HCT116 (cell line): Measurements from ENCODE around the gene CHEK2. TPM values are rescaled to one million over a fixed set of nuclear protein-coding genes. Genes with fewer than 3 reads are reported as not detected.
"Not testable (repeated sequence)": the region's sequence is repeated elsewhere in the genome, so short reads cannot be mapped to it uniquely, and the experiment has no call there.

Experiments used
- ATAC-seq: fragments of 200-7000 bp; cut with Tn5 transposase; 2 replicates; pipeline ENCODE4 v1.9.1; 2020; ENCODE audit warnings: mild to moderate bottlenecking, moderate library complexity
- BruUV-seq: library from RNA; stranded (reverse); fragments of 400-500 nt; replicated peaks from 2 replicates; lab custom pipeline; 2021; lab: Mats Ljungman, UMichigan
- CTCF ChIA-PET: fragments of 300-600 bp; sonication (Branson Sonifier 250); formaldehyde crosslinking; loops from one replicate; lab custom pipeline; 2021; ENCODE audit warnings: antibody characterized with exemption; lab: Charles Lee
- POLR2A ChIA-PET: fragments of 300-600, 350-600 bp; sonication (Branson Sonifier 250); formaldehyde crosslinking; loops from one replicate; lab custom pipeline; 2021; ENCODE audit warnings: antibody characterized with exemption; lab: Charles Lee
- RAD21 ChIA-PET, 2 experiments: fragments of 300-600 bp; sonication (Branson Sonifier 250); formaldehyde crosslinking; loops; one replicate each; lab custom pipeline; 2023; ENCODE audit warnings: low total read pairs in 2 of 2; ENCODE audit not compliant: uncharacterized antibody in 2 of 2, unreplicated experiment in 2 of 2, low non-redundant PET in 1 of 2; lab: Charles Lee
- DNase-seq: peaks from one replicate; pipeline ENCODE4 v3.0.0-alpha.2; 2010; ENCODE audit warnings: low read depth, low spot score
- H2AFZ ChIP-seq: fragments of 200-600 bp; shearing (Covaris generic), sonication (generic); 2 replicates; pipeline ENCODE4 v1.6.1; 2017; ENCODE audit warnings: low read depth, mixed run types, mixed read lengths, antibody characterized with exemption, low read length; ENCODE audit not compliant: poor library complexity, severe bottlenecking
- H3K27ac ChIP-seq: 2 replicates; pipeline ENCODE4 v1.5.1; 2012; ENCODE audit warnings: low read depth, low read length
- H3K27me3 ChIP-seq: fragments of 200-600 bp; sonication (generic); 2 replicates; pipeline ENCODE4 v1.6.1; 2016; ENCODE audit warnings: mixed run types, low read length, mixed read lengths; ENCODE audit not compliant: insufficient read depth
- H3K36me3 ChIP-seq, 2 experiments: fragments of 200-500 bp in 1 of 2; fragments of 200-600 bp in 1 of 2; sonication (Bioruptor generic) in 1 of 2; sonication (generic) in 1 of 2; 2 replicates each; pipeline versions ENCODE4 v1.5.1 to v1.6.1; 2014 to 2016; ENCODE audit warnings: low read length in 2 of 2, inconsistent platforms in 1 of 2, mixed read lengths in 1 of 2, mixed run types in 1 of 2; ENCODE audit not compliant: insufficient read depth in 2 of 2, control insufficient read depth in 1 of 2
- H3K4me1 ChIP-seq, 2 experiments: fragments of 200-600 bp in 1 of 2; sonication (generic) in 1 of 2; 2 replicates each; pipeline versions ENCODE4 v1.5.1 to v1.6.1; 2012 to 2017; ENCODE audit warnings: low read length in 2 of 2, inconsistent platforms in 1 of 2, mild to moderate bottlenecking in 1 of 2, mixed read lengths in 1 of 2, mixed run types in 1 of 2, moderate library complexity in 1 of 2; ENCODE audit not compliant: insufficient read depth in 2 of 2, control insufficient read depth in 1 of 2
- H3K4me2 ChIP-seq: fragments of 200-600 bp; sonication (generic); 2 replicates; pipeline ENCODE4 v1.6.1; 2017; ENCODE audit warnings: mixed run types, low read length, mixed read lengths
- H3K4me3 ChIP-seq, 2 experiments: fragments of 200-600 bp in 1 of 2; sonication (generic) in 1 of 2; replicated peaks in 1 of 2; 2 replicates each; pipeline ENCODE4 v1.5.1; 2011 to 2016; ENCODE audit warnings: low read length in 2 of 2, control low read depth in 1 of 2, low read depth in 1 of 2, mild to moderate bottlenecking in 1 of 2, mixed read lengths in 1 of 2, mixed run types in 1 of 2
- H3K79me2 ChIP-seq: fragments of 200-600 bp; sonication (generic); 2 replicates; pipeline ENCODE4 v1.6.1; 2017; ENCODE audit warnings: mild to moderate bottlenecking, mixed run types, low read length, moderate library complexity, mixed read lengths; ENCODE audit not compliant: insufficient read depth
- H3K9ac ChIP-seq: fragments of 200-600 bp; sonication (generic); 2 replicates; pipeline ENCODE4 v1.6.1; 2016; ENCODE audit warnings: low read length, mixed read lengths
- H3K9me2 ChIP-seq: fragments of 200-600 bp; sonication (generic), shearing (Covaris generic); 2 replicates; pipeline ENCODE4 v1.6.1; 2017; ENCODE audit warnings: mixed run types, mild to moderate bottlenecking, moderate library complexity; ENCODE audit not compliant: insufficient read depth
- H3K9me3 ChIP-seq, 2 experiments: fragments of 200-500 bp in 1 of 2; fragments of 200-600 bp in 1 of 2; sonication (Bioruptor generic) in 1 of 2; sonication (generic) in 1 of 2; 2 replicates each; pipeline ENCODE4 v1.6.1; 2014 to 2017; ENCODE audit warnings: low read length in 2 of 2, mixed read lengths in 2 of 2, inconsistent platforms in 1 of 2, low read depth in 1 of 2, mild to moderate bottlenecking in 1 of 2, mixed run types in 1 of 2, moderate library complexity in 1 of 2; ENCODE audit not compliant: control insufficient read depth in 1 of 2, insufficient read depth in 1 of 2
- H4K20me1 ChIP-seq: fragments of 200-600 bp; sonication (generic), shearing (Covaris generic); 2 replicates; pipeline ENCODE4 v1.6.1; 2017; ENCODE audit warnings: mixed run types, mild to moderate bottlenecking, moderate library complexity; ENCODE audit not compliant: insufficient read depth
- CTCF ChIP-seq, 3 experiments: fragments of 200-600 bp in 1 of 3; sonication (generic) in 1 of 3; IDR thresholded peaks in 2 of 3; conservative IDR thresholded peaks in 1 of 3; 2 replicates each; pipeline ENCODE4 v1.5.1; 2012 to 2017; ENCODE audit warnings: low read depth in 2 of 3, low read length in 2 of 3, antibody characterized with exemption in 1 of 3, borderline replicate concordance in 1 of 3, control low read depth in 1 of 3, mild to moderate bottlenecking in 1 of 3, mixed read lengths in 1 of 3, mixed run types in 1 of 3, moderate library complexity in 1 of 3; ENCODE audit not compliant: insufficient read depth in 1 of 3
- FOSL1 ChIP-seq: IDR thresholded peaks from 2 replicates; pipeline ENCODE4 v1.6.1; 2012; ENCODE audit warnings: low read depth
- RAD21 ChIP-seq: IDR thresholded peaks from 2 replicates; pipeline ENCODE4 v1.6.1; 2012; ENCODE audit warnings: low read depth, mild to moderate bottlenecking
- REST ChIP-seq: IDR thresholded peaks from 2 replicates; pipeline ENCODE4 v1.6.1; 2012; ENCODE audit warnings: low read depth
- SIN3A ChIP-seq: IDR thresholded peaks from 2 replicates; pipeline ENCODE4 v1.6.1; 2012; ENCODE audit warnings: low read depth
- intact Hi-C: fragments of 100-400 bp; cut with micrococcal nuclease; formaldehyde crosslinking; loops from 2 replicates; pipeline ENCODE4 v1.10.0; 2022
- total RNA-seq: library from RNA; stranded (reverse); gene quantifications from one replicate; pipeline ENCODE4 v1.2.1, GENCODE V29; 2021; ENCODE audit not compliant: unreplicated experiment

The CHEK2 gene
- total RNA-seq, 1 experiment from 2014 or later = 47.1 TPM

GRCh38 chr22:28678170-28678569 lies 63.5 kb downstream of the CHEK2 start:
- H3K36me3 ChIP-seq, H3K4me2 ChIP-seq, BruUV-seq, H3K27ac ChIP-seq, H3K79me2 ChIP-seq, H3K4me3 ChIP-seq, ATAC-seq, H2AFZ ChIP-seq, H3K9me3 ChIP-seq, POLR2A ChIA-PET, CTCF ChIA-PET, intact Hi-C loops, H3K9ac ChIP-seq, H3K4me1 ChIP-seq, H3K27me3 ChIP-seq, H3K9me2 ChIP-seq, H4K20me1 ChIP-seq, DNase-seq: not testable (repeated sequence)
- RAD21 ChIA-PET = interaction anchor here in 1 of 2 experiments (0.5 kb wide), 1 partner anchor 30 kb away, joined by 4 read pairs; no protein-coding TSS in a partner anchor

- ATAC-seq = no peak
- no peak overlapping the region for H3K4me3 ChIP-seq
- no peak for DNase-seq
- H3K79me2 ChIP-seq = no peaks in the 10 kb centered on the region
- POLR2A ChIA-PET = no interaction called here
- H3K9me2 ChIP-seq = no peaks in the 10 kb centered on the region
- H4K20me1 ChIP-seq = no peaks in the 10 kb centered on the region
- RAD21 ChIA-PET = no interaction called here
- intact Hi-C loops = no loop called here
- H3K36me3 ChIP-seq = no peaks in the 10 kb centered on the region
- no TSS peak for BruUV-seq
- CTCF ChIA-PET = no interaction called here
- H3K4me1 ChIP-seq = no peaks in the 10 kb centered on the region; a peak in 1 of 4 replicates
- TF ChIP-seq FOSL1 = no peak
- no peak for TF ChIP-seq CTCF (IDR thresholded peaks at IDR 0.05 in 2 of 3, conservative IDR thresholded peaks at IDR 0.05 in 1 of 3; ENCODE audit: borderline replicate concordance in 1 of 3, insufficient read depth in 1 of 3, low read depth in 2 of 3, low read length in 2 of 3)
- TF ChIP-seq RAD21 = no peak
- TF ChIP-seq SIN3A = no peak
- TF ChIP-seq REST = no peak
- no peak overlapping the region for H2AFZ ChIP-seq
- no peaks in the 10 kb centered on the region for H3K27me3 ChIP-seq
- H3K27ac ChIP-seq = no peak overlapping the region
- no peak overlapping the region; the same call in 1 of the 2 replicates for H3K4me2 ChIP-seq
- no peak overlapping the region for H3K9ac ChIP-seq
- no peaks in the 10 kb centered on the region for H3K9me3 ChIP-seq
These were observed 67.5 kb downstream of the CHEK2 start for GRCh38 chr22:28674121-28674563.
